GM23248 (cell line): ENCODE data around the gene GDPD3. TPM values are rescaled to one million over a fixed set of nuclear protein-coding genes. Genes with fewer than 3 reads are reported as not detected.

Experiments
- DNase-seq: peaks from one replicate; pipeline ENCODE4 v3.0.0-alpha.2; 2015
- H2AFZ ChIP-seq: fragments of 200-600 bp; sonication (generic); 2 replicates; pipeline ENCODE4 v1.6.1; 2016; ENCODE audit warnings: antibody characterized with exemption
- H3F3A ChIP-seq: fragments of 200-600 bp; sonication (generic); 2 replicates; pipeline ENCODE4 v1.6.1; 2016; ENCODE audit warnings: mild to moderate bottlenecking, antibody characterized with exemption, mixed run types; ENCODE audit not compliant: insufficient read depth
- H3K27ac ChIP-seq: fragments of 200-600 bp; sonication (generic); 2 replicates; pipeline ENCODE4 v1.5.1; 2016; ENCODE audit warnings: mild to moderate bottlenecking
- H3K27me3 ChIP-seq: fragments of 200-600 bp; sonication (generic); replicated peaks from 2 replicates; pipeline ENCODE4 v1.6.1; 2016; ENCODE audit warnings: mild to moderate bottlenecking; ENCODE audit not compliant: insufficient read depth
- H3K36me3 ChIP-seq: fragments of 200-600 bp; sonication (generic); 2 replicates; pipeline ENCODE4 v1.6.1; 2016; ENCODE audit warnings: low read depth, mild to moderate bottlenecking
- H3K4me1 ChIP-seq: fragments of 200-600 bp; sonication (generic); 2 replicates; pipeline ENCODE4 v1.6.1; 2016; ENCODE audit warnings: mild to moderate bottlenecking; ENCODE audit not compliant: insufficient read depth
- H3K4me2 ChIP-seq: fragments of 200-600 bp; sonication (generic); one replicate; pipeline ENCODE4 v1.6.1; 2016; ENCODE audit warnings: mild to moderate bottlenecking; ENCODE audit not compliant: unreplicated experiment
- H3K4me3 ChIP-seq: fragments of 200-600 bp; sonication (generic); 2 replicates; pipeline ENCODE4 v1.5.1; 2016; ENCODE audit warnings: mild to moderate bottlenecking
- H3K79me2 ChIP-seq: fragments of 200-600 bp; sonication (generic); 2 replicates; pipeline ENCODE4 v1.6.1; 2016; ENCODE audit warnings: mild to moderate bottlenecking; ENCODE audit not compliant: insufficient read depth
- H3K9ac ChIP-seq: fragments of 200-600 bp; sonication (generic); 2 replicates; pipeline ENCODE4 v1.6.1; 2016; ENCODE audit warnings: mild to moderate bottlenecking
- H3K9me2 ChIP-seq: fragments of 200-600 bp; sonication (generic); 2 replicates; pipeline ENCODE4 v1.6.1; 2016; ENCODE audit warnings: mixed run types, mild to moderate bottlenecking, moderate library complexity; ENCODE audit not compliant: insufficient read depth
- H3K9me3 ChIP-seq: fragments of 200-600 bp; sonication (generic); one replicate; pipeline ENCODE4 v1.6.1; 2017; ENCODE audit warnings: low read depth
- H4K20me1 ChIP-seq: fragments of 200-600 bp; sonication (generic); 2 replicates; pipeline ENCODE4 v1.6.0; 2016; ENCODE audit not compliant: insufficient read depth
- EZH2 ChIP-seq: fragments of 200-600 bp; sonication (generic); IDR thresholded peaks from 2 replicates; pipeline ENCODE4 v1.6.1; 2018; ENCODE audit warnings: antibody characterized with exemption, mild to moderate bottlenecking; ENCODE audit not compliant: insufficient read depth, poor library complexity, severe bottlenecking
- EZH2phosphoT487 ChIP-seq: fragments of 200-600 bp; sonication (generic); IDR thresholded peaks from 2 replicates; pipeline ENCODE4 v1.6.1; 2018; ENCODE audit warnings: antibody characterized with exemption, moderate library complexity, mild to moderate bottlenecking, low read depth; ENCODE audit not compliant: insufficient read depth
- WGBS, 2 experiments: methylation state at CpG; one replicate each; pipeline ENCODE4 v1.1.6; 2015 to 2017; ENCODE audit warnings: low lambda C conversion rate in 2 of 2, low coverage in 1 of 2; ENCODE audit errors: missing lambda C conversion rate in 2 of 2; 5-methylcytosine and 5-hydroxymethylcytosine counted together
- in situ Hi-C: fragments of 300-500 bp; cut with MboI; formaldehyde crosslinking; loops from 2 replicates; pipeline ENCODE4 v1.15.0; 2020
- polyA plus RNA-seq: library from polyadenylated mRNA; unstranded; fragments of >200 nt; fragmentation: Nextera tagmentation; extraction: Ambion mirVana; gene quantifications from 2 replicates; pipeline ENCODE4 v1.2.1, GENCODE V29; 2016
- total RNA-seq: library from RNA; depleted of rRNA; stranded (reverse); fragments of >200 nt; shearing (Covaris generic); gene quantifications from 2 replicates; pipeline ENCODE4 v1.2.3, GENCODE V29; 2014

Gene GDPD3
- total and polyA plus RNA-seq, 2 experiments from 2014 or later, result 0.22 to 1.2 TPM

DNA sequence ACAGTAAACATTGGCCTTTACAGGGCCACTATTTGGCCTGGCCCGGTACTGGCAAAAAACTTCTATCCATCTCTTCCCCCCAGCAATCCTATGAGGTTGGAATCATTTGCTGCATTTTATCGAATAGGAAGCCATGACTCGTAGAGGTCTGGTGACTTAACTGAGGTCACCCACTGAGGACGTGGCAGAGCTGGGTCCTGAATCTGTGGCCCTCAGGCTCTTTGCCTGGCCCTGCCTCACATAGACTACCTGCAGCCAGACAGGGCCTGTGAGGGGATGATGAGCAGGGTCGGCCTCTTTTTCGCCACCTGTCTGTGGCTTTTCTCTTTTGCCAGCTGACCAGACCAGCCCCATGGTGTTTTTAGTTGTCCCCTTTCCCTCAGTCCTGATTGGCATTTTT, 35.7 kb downstream of the GDPD3 start:
- peaks cover 68% of the 10 kb centered on the region for H3K79me2 ChIP-seq

GRCh38 chr16:30076276-30076791, 37.0 kb downstream of the GDPD3 start:
- H3K4me3 ChIP-seq, result peak overlapping the region; percentile 81
- peak overlapping the region; percentile 97 for H3K4me2 ChIP-seq
- no peak for TF ChIP-seq EZH2
- no peak for TF ChIP-seq EZH2phosphoT487
- H3K9me3 ChIP-seq, result no peaks in the 10 kb centered on the region
- peak; percentile 71 for DNase-seq
- H3K27ac ChIP-seq, result peak overlapping the region; percentile 87
- peak overlapping the region; percentile 76 for H2AFZ ChIP-seq
- peaks cover 17% of the 10 kb centered on the region for H3K4me1 ChIP-seq
- H3K36me3 ChIP-seq, result peaks cover 38% of the 10 kb centered on the region
- H3F3A ChIP-seq, result peaks cover 44% of the 10 kb centered on the region
- H3K27me3 ChIP-seq, result no peaks in the 10 kb centered on the region
- peak overlapping the region; percentile 94 for H3K9ac ChIP-seq
- WGBS, 2 experiments, result 0 to 2% methylated on average over 24 to 27 of the region's 33 CpGs
- H3K79me2 ChIP-seq, result peaks cover 61% of the 10 kb centered on the region
- H4K20me1 ChIP-seq, result no peaks in the 10 kb centered on the region
- H3K9me2 ChIP-seq, result no peaks in the 10 kb centered on the region
- in situ Hi-C loops, result no loop called here

More for the DNA sequence above, 35.7 kb downstream of the GDPD3 start:
- TF ChIP-seq EZH2 (no peak), EZH2phosphoT487 (no peak)
- Histone ChIP-seq H3K27ac (peak overlapping the region; percentile 87), H3K4me2 (peak overlapping the region; percentile 97), H3K4me3 (peak overlapping the region; percentile 81), H4K20me1 (no peaks in the 10 kb centered on the region), H3F3A (peaks cover 30% of the 10 kb centered on the region), H2AFZ (no peak overlapping the region), H3K9ac (peak overlapping the region; percentile 94), H3K27me3 (no peaks in the 10 kb centered on the region), H3K9me2 (no peaks in the 10 kb centered on the region), H3K36me3 (peaks cover 27% of the 10 kb centered on the region; the same call in 1 of the 2 replicates), H3K4me1 (peaks cover 17% of the 10 kb centered on the region), H3K9me3 (no peaks in the 10 kb centered on the region)
- 44 to 56% methylated on average over 6 of the region's 6 CpGs for WGBS, 2 experiments
- DNase-seq, result peak; percentile 78
- in situ Hi-C loops, result no loop called here

DNA sequence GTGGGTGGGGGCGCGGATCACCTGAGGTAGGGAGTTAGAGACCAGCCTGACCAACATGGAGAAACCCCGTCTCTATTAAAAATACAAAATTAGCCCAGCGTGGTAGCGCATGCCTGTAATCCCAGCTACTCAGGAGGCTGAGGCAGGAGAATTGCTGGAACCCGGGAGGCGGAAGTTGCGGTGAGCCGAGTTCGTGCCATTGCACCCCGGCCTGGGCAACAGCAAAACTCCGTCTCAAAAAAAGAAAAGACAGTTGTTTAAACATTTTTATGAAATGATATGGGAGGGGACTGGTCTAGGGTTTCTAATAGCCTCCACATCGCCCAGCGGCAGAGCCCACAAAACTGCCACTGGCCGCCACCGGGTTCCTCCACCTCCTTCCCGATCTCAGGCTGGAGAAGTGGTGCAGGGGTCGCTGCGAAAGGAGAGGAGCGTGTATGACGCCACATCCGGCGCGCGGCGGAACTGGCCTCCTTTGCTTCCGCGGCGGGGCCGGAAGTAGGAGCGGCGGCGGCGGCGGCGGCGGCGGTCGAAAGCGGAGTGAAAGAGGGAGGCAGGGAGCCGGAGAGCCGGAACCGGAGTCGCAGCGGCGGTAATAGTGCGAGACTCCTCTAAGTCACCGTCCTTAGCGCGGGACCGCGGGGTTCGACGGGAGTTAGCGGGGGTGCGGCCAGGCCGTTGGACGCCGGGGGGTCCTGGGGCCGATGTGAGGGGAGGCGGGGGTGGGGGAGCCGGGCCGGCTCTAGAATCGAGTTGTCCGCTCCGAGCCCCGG, 37.6 kb downstream of the GDPD3 start, which contains the start of gene PPP4C:
Gene PPP4C, plus strand, starts transcription at position 492 of the 773 bp plus-strand sequence. CDS start 384 bp downstream, outside the sequence.
- H2AFZ ChIP-seq, result peak within 1 kb of the TSS; percentile 76
- TF ChIP-seq EZH2phosphoT487, result no peak
- H3K4me1 ChIP-seq, result peaks cover 17% of the 10 kb centered on the region
- peak; percentile 97 for DNase-seq
- no peaks in the 10 kb centered on the region for H3K9me3 ChIP-seq
- H3K36me3 ChIP-seq, result peaks cover 38% of the 10 kb centered on the region
- peak within 1 kb of the TSS; percentile 97 for H3K4me2 ChIP-seq
- 1 to 3% methylated on average over 35 to 67 of the region's 67 CpGs for WGBS, 2 experiments
- H3K9me2 ChIP-seq, result no peaks in the 10 kb centered on the region
- in situ Hi-C loops, result no loop called here
- H4K20me1 ChIP-seq, result no peaks in the 10 kb centered on the region
- peaks cover 50% of the 10 kb centered on the region for H3F3A ChIP-seq
- H3K27ac ChIP-seq, result peak within 1 kb of the TSS; percentile 87
- H3K27me3 ChIP-seq, result no peaks in the 10 kb centered on the region
- H3K9ac ChIP-seq, result peak within 1 kb of the TSS; percentile 94
- H3K79me2 ChIP-seq, result peaks cover 61% of the 10 kb centered on the region
- peak within 1 kb of the TSS; percentile 81 for H3K4me3 ChIP-seq

DNA sequence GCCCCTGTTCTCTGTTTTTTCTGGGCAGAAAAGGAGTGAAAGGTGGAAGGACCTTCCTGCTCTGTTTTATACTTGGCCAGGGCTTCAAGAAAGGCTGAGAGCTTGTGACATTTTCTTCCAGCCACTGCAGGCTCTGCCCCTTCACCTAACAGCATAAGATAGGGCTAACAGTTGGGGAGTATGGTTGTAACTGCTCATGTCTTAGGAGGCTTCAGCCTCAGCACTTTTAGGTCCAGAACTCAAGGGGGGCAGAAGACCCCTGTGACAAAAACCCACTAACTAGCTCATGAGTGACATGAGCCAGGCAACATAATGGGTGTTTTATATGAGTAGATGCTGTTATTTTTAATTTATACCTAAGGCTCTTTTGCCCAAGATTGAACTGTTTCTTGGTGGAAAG, 42.8 kb downstream of the GDPD3 start:
- Histone ChIP-seq H3K36me3 (peaks cover 60% of the 10 kb centered on the region), H3K4me3 (peak overlapping the region; percentile 82; the same call in 1 of the 2 replicates), H4K20me1 (peaks cover 26% of the 10 kb centered on the region; the same call in 1 of the 2 replicates), H3F3A (peaks cover 88% of the 10 kb centered on the region), H3K4me2 (peak overlapping the region; percentile 91), H3K27ac (peak overlapping the region; percentile 35), H3K9me2 (no peaks in the 10 kb centered on the region), H2AFZ (no peak overlapping the region), H3K79me2 (peaks cover 63% of the 10 kb centered on the region), H3K4me1 (peaks cover 34% of the 10 kb centered on the region), H3K27me3 (no peaks in the 10 kb centered on the region), H3K9me3 (no peaks in the 10 kb centered on the region), H3K9ac (peak overlapping the region; percentile 92; the same call in 1 of the 2 replicates)
- no peak for DNase-seq
- TF ChIP-seq EZH2phosphoT487 (no peak), EZH2 (no peak)
- in situ Hi-C loops, result loop anchor here (5.0 kb wide), 1 partner anchor 52 kb away; the partner anchor contains the start of gene MAPK3
